A549 (cell line): Measurements from ENCODE around the gene NEUROD4.

Source experiments
- PHF8 ChIP-seq: fragments of 200-600 bp; sonication (generic); IDR thresholded peaks from 2 replicates; pipeline ENCODE4 v1.6.1; 2016; ENCODE audit warnings: low read depth, mild to moderate bottlenecking, antibody characterized with exemption, moderate library complexity, borderline replicate concordance
- POLR2A ChIP-seq: IDR thresholded peaks from 2 replicates; pipeline ENCODE4 v1.6.1; 2012; ENCODE audit warnings: mild to moderate bottlenecking, low read length

DNA sequence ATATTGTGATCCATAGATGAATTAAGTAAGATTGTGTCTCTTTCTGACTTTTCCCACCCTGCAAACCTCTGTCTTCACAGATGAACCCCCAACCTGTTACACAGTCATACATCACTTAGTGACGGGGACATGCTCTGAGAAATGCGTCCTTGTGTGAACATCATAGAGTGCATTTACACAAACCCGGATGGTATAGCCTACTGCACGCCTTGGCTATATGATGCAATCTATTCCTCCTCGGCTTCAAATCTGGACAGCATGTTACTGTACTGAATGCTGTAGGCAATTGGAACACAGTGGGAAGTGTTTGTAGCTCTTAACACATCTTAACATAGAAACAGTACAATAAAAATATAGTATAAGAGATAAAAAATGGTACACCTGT is 27.8 kb upstream of the NEUROD4 start:
- TF ChIP-seq PHF8 (no peak), POLR2A (no peak)
